GM19463 (cell line): ENCODE results near the gene THAP4.
"Not testable (repeated sequence)": the region's sequence is repeated elsewhere in the genome, so short reads cannot be mapped to it uniquely, and the experiment has no call there.

Experiments
- ATAC-seq: cut with Tn5 transposase; IDR thresholded peaks from one replicate; pipeline ENCODE4 v1.9.1; 2021; ENCODE audit warnings: mild to moderate bottlenecking, moderate library complexity; ENCODE audit not compliant: unreplicated experiment

The THAP4 gene

DNA sequence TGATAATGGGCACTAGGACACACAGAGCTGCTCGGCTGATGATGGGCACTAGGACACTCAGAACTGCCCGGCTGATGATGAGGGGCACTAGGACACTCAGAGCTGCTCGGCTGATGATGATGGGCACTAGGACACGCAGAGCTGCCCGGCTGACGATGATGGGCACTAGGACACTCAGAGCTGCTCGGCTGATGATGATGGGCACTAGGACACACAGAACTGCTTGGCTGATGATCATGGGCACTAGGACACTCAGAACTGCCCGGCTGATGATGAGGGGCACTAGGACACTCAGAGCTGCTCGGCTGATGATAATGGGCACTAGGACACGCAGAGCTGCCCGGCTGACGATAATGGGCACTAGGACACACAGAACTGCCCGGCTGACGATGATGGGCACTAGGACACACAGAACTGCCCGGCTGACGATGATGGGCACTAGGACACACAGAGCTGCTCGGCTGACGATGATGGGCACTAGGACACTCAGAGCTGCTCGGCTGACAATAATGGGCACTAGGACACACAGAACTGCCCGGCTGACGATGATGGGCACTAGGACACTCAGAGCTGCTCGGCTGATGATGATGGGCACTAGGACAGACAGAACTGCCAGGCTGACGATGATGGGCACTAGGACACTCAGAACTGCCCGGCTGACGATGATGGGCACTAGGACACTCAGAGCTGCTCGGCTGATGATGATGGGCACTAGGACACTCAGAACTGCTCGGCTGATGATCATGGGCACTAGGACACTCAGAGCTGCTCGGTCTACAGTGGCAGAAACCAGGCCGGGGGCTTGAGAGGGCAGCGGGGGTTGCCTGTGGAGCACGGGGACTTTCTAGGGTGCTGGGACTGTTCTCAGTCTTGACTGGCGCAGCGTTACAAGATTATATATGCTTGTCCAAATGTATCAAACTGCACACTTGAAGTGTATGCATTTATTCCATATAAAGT, 46.2 kb downstream of the THAP4 start:
- not testable (repeated sequence) for ATAC-seq

DNA sequence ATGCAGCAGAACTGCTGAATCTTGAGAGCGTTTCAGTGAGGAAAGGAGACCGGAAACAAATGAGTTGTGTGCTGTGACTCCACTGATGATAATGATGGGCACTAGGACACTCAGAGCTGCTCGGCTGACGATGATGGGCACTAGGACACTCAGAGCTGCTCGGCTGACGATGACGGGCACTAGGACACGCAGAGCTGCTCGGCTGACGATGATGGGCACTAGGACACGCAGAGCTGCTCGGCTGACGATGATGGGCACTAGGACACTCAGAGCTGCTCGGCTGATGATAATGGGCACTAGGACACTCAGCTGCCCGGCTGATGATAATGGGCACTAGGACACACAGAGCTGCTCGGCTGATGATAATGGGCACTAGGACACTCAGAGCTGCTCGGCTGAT, 47.1 kb downstream of the THAP4 start:
- ATAC-seq = not testable (repeated sequence)

DNA sequence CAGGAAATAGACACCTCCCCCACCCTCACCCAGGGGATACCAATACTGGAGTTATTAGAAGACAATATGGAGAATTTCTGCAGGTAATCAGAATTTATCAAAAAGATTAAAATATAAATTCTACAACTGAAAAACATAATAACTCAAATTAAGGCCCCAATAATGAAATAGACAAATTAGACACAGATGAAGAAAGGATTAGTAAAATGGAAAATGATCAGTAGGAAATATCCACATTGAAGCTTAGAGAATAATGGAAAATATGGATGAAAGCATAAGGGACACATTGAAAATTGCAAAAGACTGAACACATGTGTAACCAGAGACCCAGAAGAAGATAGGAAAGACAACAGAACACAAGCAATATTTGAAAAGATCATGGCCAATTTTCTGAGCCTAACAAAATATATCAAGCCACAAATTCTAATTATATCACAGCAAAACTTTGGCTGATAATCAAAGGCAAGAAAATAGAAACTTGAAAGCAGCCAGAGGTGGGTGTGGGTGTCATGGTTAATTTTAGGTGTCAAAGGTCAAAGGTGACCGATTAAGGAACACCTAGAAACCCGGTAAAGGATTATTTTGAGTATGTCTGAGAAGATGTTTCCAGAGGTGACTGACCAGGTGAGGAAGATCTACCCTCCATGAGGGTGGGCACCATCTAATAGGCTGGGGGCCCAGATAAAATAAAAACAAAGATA, 50.2 kb downstream of the THAP4 start:
- no peak for ATAC-seq

DNA sequence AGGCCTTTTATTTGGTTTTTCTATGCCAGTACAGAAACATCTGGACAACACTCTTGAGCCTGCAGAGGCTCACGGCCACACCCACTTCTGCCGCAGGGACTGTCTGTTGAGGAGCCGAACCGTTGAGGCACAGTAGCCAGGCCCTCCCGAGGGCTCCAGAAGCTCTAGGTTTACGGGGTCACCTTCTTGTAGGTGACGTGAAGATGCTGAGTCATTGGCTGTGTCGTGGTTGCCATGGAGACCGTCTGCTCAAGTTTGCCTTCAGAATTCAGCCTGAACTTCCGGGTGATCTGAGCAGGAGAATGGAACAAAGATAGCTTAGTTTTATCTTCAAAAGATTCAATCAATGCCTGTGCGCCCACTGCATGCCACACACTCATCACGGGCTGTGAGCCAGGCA, 52.5 kb downstream of the THAP4 start:
- ATAC-seq = no peak

DNA sequence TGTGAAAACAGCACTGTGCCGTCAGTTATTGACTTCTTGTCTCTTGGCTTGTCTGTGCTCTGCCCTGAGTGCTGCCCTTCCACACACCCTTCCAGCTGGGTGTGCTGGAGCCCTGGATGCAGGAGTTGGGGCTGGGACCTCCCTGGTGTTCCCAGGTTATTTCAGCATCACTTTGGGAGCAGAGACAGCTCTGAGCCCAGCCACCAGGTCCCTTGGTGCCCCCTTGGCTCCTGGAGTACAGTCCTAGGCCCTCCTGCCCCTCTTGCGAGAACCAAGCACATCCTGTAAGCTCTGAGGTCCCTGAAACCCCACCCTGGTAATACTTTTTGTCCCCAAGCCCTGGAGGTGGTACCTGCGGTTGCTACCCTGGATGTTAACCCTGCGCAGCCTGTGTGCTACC, 54.2 kb downstream of the THAP4 start:
- ATAC-seq = no peak

DNA sequence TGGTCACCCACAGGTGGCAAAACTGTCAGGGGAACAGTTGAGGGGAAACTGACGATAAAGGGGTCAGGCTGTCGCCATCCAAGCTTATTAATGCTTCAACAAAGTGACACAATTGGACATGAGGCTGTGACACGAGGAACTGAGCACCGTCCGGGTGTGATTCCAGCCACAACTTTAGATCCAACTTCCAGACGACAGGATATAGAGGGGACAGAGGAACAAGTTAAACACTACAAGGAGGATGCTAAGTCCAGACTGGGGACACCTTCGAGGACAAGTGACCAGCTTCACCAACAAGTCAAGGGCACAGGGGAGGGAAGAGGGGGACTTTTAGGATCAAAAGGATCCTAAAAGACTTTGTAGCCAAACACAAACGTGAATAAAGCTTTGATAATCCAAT, 54.6 kb downstream of the THAP4 start:
- ATAC-seq = no peak

DNA sequence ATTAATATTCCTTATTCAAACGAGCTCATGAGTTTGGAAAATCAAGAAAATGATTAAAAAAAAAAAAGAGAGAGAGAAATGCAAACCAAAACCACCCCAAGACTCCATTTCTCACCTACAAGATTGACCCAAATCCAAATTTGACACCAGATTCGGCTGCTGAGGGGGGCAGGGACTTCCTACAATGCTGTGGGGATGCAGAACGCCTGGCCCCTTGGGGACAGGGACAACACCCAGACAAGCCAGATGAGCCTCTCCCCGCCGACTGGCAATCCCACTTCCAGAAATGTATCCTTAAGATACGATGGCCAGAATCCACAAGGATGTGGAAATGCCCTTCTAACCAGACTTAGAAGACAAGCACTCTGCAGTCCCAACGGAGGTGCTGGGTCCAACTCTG, 57.7 kb downstream of the THAP4 start:
- no peak for ATAC-seq

DNA sequence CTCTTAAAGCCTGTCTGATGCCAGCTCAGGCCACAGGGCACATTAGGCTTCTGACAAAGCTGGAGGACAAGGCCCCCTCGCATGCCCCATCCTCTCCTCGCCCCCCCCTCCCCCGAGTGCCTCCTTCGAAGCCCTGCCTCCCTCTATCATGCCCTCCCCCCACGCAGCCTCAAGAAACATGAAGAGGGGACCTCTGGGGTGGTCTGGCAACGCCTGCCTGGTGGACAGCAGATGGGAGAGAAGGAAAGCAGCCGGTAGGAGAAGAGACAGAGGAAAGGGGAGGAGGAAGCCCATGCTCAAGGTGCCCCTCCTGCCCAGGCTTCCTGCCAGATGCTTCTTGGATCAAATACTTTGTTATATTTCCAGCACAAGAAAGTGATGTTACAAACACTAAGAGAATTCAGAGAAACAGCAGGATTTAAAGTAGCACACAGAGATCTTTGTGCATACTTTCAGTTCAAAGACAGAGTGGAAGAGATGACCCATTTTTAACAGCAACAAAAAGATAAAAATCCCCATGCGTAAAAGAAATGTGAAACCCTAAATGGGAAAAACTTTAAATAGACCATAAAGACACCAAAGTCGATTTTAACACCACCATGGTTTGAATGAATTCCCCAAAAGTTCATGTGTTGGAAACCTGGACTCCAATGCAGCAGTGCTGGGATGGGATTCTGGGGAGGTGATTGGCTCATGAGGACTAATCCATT, 59.4 kb downstream of the THAP4 start:
- no peak for ATAC-seq

DNA sequence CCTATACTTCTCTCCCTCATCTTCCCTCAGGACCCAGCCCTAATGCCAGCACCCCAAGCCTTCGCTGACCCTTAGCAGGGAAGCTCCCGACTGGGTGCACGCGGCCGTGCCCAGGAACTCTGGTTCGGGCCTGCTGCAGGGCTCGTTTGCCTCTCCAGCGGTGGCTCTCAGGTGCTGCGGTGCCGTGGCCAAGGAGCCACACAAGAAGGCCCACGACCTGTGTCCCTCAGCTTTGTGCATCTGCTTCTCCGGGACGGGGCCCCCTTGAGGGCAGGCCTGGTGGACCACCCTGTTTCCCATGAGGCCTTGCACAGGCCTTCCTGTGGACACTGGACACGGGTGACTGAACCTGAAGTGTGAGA, 60.7 kb downstream of the THAP4 start:
- ATAC-seq = no peak

DNA sequence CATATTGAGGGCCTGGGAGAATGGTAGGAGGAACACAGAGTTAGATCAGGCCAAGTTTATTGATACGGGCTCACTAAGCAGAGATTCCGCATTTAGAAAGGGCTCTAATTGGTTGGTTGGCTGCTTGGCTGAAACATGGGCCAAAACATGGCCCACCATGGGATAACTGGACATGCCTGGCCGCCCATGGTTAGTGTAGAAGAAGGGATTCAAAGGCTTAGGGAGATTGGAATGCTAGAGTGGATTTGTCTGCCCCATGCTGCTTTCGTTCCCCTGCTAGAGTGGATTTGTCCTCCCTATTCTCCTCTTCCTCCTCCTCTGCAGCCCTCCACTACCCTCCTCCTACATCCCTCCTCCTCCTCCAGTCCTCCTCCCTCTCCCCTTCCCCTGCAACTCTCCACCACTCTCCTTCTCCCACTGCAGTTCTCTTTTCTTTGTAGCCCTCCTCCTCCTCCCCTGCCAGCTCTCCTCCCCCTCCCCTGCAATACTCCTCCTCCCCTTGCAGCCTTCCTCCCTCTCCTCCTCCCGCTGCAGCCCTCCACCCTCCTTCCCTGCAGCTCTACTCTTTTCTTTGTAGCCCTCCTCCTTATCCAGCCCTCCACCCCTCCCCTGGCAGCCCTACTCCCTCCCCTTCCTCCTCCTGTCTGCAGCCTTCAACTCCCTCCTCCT, 61.2 kb downstream of the THAP4 start:
- no peak for ATAC-seq

DNA sequence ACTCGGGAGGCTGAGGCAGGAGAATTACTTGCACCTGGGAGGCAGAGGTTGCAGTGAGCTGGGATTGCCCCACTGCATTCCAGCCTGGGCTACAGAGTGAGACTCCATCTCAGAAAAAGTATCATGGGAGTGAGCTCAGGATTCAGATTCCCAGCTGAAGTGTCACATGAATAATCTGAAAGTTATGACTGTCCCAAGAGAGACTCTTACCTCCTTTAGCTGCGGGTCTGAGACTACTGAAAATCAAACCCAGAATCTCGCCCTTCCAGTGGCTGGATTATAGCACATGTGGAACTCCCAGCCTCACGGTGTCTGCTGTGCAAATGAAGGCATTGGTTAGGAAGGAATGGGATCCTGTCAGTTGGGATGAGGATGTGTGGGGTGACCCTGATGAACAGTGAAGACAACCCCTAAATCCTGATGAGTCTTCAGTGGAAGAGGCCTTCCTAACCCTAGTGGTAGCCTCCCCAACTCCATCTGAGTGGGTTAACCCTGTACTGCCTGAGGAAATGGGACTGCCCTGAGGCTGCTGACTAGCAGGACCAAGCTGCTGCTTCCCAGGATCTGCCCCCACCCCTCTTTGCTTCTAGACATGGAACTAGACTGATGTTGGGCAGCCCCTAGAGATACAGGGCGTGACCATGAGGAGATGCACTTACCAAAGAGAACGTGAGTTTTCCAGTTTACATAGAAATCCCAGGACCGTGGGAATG, 61.9 kb downstream of the THAP4 start:
- ATAC-seq = no peak

DNA sequence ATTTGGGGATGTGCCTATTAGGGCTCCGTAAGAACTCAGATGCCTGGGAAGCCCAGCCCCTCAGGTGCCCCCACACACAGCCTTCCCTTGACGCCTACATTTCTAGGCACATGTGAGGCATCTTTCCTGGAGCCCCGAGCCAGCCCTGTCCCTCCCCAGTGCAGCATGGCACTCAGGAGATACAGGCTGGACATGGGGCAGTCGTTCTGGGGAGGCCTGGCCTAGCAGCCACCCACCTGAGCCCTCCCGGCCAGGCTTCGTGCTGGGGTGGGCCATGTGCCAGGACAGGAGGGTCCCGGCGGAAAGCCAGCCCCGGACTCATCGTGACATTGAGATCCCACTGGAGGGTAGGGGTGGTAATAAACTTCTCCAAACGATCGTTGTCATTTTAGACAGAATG, 63.2 kb downstream of the THAP4 start:
- no peak for ATAC-seq

DNA sequence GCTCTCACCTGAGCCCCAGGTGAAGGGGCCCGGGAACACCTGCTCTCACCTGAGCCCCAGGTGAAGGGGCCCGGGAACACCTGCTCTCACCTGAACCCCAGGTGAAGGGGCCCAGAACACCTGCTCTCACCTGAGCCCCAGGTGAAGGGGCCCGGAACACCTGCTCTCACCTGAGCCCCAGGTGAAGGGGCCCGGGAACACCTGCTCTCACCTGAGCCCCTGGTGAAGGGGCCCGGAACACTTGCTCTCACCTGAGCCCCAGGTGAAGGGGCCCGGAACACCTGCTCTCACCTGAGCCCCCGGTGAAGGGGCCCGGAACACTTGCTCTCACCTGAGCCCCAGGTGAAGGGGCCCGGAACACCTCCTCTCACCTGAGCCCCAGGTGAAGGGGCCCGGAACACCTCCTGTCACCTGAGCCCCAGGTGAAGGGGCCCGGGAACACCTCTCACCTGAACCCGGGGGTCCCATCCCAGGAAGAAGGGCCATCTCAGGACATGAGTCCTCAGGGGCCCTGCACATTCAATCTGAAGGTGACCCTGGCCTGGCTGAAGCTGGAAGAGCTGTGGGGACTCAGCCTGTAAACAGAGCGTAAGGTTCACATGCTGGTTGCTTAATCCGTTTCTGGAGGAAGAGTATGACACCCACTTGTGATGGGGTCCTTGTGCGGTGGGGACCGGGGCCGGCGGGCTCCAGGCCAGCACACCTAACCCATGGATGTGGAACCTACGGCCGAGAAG, 63.9 kb downstream of the THAP4 start:
- not testable (repeated sequence) for ATAC-seq

DNA sequence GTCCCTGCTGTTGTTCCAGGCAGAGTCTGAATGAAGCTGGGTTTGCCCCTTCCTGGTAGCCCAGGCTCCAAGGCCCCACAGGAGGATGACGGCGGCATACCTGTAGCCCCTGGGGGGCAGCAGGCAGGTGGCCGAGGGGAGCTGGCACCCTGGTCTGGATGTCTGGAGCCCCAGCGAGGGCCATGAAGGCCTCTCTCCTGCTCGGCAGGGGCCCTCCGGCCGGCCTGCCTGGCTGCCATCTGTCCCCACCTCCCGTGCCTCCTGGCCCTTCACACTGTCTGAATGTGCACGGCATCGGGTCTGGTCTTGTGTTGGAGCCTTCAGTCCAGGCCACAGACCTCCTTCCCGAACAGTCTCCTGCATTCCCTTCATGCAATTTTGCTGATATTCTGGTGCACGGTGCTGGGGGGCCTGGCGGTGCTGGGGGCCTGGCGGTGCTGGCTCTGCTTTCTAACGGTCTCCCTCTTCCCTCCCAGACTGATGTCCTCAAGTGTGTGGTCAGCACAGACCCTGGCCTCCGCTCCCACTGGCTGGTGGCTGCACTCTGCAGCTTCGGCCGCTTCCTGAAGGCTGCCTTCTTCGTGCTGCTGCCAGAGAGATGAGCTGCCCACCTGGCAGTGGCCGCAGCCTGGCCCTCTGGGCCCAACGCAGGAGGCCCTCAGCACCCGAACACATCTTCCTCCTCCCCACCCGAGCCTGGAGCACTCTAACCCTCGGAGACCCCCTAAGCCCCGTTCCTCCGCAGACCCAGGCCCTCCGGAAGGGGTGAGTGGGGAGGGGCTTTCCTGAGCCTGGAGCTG, 64.9 kb downstream of the THAP4 start:
- no peak for ATAC-seq

DNA sequence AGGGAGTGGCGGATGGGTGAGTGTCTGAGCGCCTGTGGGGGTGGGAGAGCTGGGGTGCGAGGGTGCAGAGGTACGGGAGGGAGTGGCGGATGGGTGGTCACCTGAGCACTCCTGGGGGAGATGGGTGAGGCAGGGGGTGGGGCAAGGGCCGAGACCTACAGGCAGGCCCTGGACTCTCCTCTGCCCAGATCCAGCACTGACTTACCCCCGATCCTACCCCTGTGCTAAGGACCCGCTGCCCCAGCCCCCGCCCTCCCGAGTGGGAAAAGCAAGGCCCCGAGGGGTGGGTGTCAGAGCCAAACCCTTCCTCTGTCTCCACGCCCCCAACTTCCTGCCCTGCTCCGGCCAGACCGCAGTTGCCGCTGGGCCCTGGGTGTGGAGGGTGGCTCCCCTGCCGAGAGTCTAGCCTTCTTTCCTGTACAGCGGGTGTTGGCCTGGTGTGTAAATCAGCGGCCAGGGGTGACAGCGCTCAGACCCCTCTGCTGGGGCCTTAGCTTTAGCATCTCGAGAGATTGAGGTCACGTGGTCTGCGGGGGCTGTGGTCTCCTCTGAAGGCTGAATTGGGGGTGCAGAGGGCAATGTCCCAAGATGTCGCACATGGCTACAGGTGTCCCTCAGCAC, 65.9 kb downstream of the THAP4 start:
- no peak for ATAC-seq

DNA sequence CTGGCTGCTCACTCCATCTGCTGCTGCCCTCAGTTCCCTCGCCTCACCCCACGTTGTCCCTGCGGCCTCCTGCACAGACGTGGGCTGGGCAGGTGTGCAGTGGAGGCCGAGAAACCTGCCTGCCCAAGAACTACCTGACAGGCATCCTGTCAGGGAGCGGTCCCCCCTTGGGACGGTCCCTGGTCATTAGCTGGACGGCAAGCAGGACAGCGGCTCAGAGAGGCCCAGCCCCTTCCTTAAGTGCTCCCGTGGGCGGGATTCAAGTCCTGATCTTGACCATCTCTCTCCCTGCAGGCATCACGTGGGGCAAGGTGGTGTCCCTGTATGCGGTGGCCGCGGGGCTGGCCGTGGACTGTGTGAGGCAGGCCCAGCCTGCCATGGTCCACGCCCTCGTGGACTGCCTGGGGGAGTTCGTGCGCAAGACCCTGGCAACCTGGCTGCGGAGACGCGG, 67.1 kb downstream of the THAP4 start:
- no peak for ATAC-seq

DNA sequence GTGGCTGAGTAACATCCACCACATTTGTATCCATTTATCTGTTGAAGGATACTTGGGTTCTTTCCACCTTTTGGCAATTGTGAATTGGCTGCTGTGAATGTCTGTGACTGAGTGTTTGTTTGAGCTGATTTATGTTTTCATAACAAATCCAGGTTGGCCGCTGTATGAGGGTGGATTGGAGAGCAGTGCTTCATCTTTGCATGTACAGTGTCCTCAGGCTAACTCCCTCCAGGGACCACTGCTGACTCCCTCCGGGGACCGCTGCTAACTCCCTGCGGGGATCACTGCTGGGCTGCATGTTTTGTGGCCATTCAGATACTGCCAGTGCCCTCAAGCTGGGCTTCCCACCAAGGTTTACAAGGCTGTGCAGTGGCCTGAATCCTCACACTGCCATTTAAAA, 68.2 kb downstream of the THAP4 start:
- no peak for ATAC-seq

DNA sequence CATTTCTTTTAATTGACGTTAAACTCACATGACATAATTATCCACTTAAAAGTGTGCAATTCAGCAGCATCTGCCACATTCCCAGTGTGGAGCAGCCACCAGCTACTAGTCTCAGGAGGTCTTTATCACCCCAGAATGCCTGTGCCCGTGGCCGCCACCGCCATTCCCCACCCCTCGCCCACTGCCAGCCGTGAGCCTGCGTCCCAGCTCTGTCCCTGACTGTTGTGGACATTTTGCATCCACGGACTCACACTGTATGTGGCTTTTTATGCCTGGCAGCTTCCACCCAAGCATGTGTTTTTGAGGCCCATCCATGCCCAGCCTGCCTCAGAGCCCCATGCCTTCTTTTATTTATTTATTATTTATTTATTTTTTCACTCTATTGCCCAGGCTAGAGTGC, 69.2 kb downstream of the THAP4 start:
- ATAC-seq = no peak
